ENCODE measurements around the gene TBCC.

DNA sequence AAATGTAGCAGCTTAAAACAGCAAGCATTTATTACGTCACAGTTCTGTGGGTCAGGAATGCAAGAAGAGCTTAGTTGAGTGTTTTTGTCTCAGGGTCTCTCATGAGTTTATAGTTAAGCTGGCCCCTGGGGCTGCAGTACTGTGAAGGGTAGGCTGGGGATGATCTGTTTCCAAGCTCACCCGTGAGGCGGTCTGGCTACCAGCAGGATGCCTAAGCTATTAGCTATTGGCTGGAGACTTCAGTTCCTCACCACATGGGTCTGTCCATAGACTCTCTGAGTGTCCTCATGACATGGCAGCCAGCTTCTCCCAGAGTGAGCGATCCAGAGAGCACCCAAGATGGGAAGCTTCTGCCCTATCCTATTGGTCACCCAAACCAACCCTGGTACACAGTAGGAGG is 23.1 kb upstream of the TBCC start:
- TF ChIP-seq CBFB (IDR thresholded peaks at IDR 0.05; ENCODE audit: low read depth): no peak
- TF ChIP-seq, protein P1, sequence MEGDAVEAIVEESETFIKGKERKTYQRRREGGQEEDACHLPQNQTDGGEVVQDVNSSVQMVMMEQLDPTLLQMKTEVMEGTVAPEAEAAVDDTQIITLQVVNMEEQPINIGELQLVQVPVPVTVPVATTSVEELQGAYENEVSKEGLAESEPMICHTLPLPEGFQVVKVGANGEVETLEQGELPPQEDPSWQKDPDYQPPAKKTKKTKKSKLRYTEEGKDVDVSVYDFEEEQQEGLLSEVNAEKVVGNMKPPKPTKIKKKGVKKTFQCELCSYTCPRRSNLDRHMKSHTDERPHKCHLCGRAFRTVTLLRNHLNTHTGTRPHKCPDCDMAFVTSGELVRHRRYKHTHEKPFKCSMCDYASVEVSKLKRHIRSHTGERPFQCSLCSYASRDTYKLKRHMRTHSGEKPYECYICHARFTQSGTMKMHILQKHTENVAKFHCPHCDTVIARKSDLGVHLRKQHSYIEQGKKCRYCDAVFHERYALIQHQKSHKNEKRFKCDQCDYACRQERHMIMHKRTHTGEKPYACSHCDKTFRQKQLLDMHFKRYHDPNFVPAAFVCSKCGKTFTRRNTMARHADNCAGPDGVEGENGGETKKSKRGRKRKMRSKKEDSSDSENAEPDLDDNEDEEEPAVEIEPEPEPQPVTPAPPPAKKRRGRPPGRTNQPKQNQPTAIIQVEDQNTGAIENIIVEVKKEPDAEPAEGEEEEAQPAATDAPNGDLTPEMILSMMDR (IDR thresholded peaks at IDR 0.05 in 2 of 3, conservative IDR thresholded peaks at IDR 0.05 in 1 of 3; ENCODE audit: control insufficient read depth in 2 of 3, extremely low read depth in 1 of 3, insufficient read depth in 1 of 3, low read depth in 3 of 3, low read length in 3 of 3): no peak
- TF ChIP-seq, protein P2, sequence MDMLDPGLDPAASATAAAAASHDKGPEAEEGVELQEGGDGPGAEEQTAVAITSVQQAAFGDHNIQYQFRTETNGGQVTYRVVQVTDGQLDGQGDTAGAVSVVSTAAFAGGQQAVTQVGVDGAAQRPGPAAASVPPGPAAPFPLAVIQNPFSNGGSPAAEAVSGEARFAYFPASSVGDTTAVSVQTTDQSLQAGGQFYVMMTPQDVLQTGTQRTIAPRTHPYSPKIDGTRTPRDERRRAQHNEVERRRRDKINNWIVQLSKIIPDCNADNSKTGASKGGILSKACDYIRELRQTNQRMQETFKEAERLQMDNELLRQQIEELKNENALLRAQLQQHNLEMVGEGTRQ (IDR thresholded peaks at IDR 0.05; ENCODE audit: borderline replicate concordance, low read depth, low read length): no peak
- TF ChIP-seq SREBF2 (IDR thresholded peaks at IDR 0.05; ENCODE audit: low read length): no peak
- no peak for TF ChIP-seq MYC (IDR thresholded peaks at IDR 0.05; ENCODE audit: insufficient read depth, insufficient read length, insufficient replicate concordance, low read length, severe bottlenecking)
- TF ChIP-seq CREM (IDR thresholded peaks at IDR 0.05; ENCODE audit: low read depth): no peak
- TF ChIP-seq POLR2AphosphoS5 (IDR thresholded peaks at IDR 0.05; ENCODE audit: low read length): no peak
- no peak for TF ChIP-seq POLR2A (IDR thresholded peaks at IDR 0.05; ENCODE audit: low read depth, low read length)
- no peak for TF ChIP-seq NR2C1 (IDR thresholded peaks at IDR 0.05)
- TF ChIP-seq, protein P3, sequence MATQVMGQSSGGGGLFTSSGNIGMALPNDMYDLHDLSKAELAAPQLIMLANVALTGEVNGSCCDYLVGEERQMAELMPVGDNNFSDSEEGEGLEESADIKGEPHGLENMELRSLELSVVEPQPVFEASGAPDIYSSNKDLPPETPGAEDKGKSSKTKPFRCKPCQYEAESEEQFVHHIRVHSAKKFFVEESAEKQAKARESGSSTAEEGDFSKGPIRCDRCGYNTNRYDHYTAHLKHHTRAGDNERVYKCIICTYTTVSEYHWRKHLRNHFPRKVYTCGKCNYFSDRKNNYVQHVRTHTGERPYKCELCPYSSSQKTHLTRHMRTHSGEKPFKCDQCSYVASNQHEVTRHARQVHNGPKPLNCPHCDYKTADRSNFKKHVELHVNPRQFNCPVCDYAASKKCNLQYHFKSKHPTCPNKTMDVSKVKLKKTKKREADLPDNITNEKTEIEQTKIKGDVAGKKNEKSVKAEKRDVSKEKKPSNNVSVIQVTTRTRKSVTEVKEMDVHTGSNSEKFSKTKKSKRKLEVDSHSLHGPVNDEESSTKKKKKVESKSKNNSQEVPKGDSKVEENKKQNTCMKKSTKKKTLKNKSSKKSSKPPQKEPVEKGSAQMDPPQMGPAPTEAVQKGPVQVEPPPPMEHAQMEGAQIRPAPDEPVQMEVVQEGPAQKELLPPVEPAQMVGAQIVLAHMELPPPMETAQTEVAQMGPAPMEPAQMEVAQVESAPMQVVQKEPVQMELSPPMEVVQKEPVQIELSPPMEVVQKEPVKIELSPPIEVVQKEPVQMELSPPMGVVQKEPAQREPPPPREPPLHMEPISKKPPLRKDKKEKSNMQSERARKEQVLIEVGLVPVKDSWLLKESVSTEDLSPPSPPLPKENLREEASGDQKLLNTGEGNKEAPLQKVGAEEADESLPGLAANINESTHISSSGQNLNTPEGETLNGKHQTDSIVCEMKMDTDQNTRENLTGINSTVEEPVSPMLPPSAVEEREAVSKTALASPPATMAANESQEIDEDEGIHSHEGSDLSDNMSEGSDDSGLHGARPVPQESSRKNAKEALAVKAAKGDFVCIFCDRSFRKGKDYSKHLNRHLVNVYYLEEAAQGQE (IDR thresholded peaks at IDR 0.05; ENCODE audit: low read depth, low read length): no peak
- no peak for TF ChIP-seq KDM1A (IDR thresholded peaks at IDR 0.05; ENCODE audit: borderline replicate concordance)
- no peak for TF ChIP-seq RB1 (IDR thresholded peaks at IDR 0.05; ENCODE audit: borderline replicate concordance)
- no peak for TF ChIP-seq JUND (IDR thresholded peaks at IDR 0.05; ENCODE audit: low read depth, low read length)
